GM19467 (cell line): ENCODE data around the gene CELF1.

Experiments
- ATAC-seq: cut with Tn5 transposase; IDR thresholded peaks from one replicate; pipeline ENCODE4 v1.9.1; 2021; ENCODE audit warnings: mild to moderate bottlenecking, moderate library complexity; ENCODE audit not compliant: unreplicated experiment

Gene CELF1

GRCh38 chr11:47552566-47553405 is at the start of gene CELF1:
CELF1 (minus strand) TSS chr11:47553132; CDS start chr11:47499523, 53,609 bp downstream.
- peak; percentile 95 for ATAC-seq

GRCh38 chr11:47599902-47600301 is 47.0 kb upstream of the CELF1 start:
- ATAC-seq: no peak

GRCh38 chr11:47595967-47596366 is 43.0 kb upstream of the CELF1 start:
- ATAC-seq: no peak

- ATAC-seq: no peak
Measured at GRCh38 chr11:47595029-47595428, 42.1 kb upstream of the CELF1 start.

GRCh38 chr11:47593934-47594855 is 41.3 kb upstream of the CELF1 start, which contains the start of gene C1QTNF4:
C1QTNF4 (minus strand) TSS chr11:47594411; CDS start chr11:47590810, 3,601 bp downstream.
- no peak for ATAC-seq

- ATAC-seq: no peak
Measured at GRCh38 chr11:47593492-47593933, 40.6 kb upstream of the CELF1 start.

- no peak for ATAC-seq
Measured at GRCh38 chr11:47592970-47593369, 40.0 kb upstream of the CELF1 start.

GRCh38 chr11:47592251-47592650 is 39.3 kb upstream of the CELF1 start:
- ATAC-seq: no peak

GRCh38 chr11:47591764-47592163 is 38.8 kb upstream of the CELF1 start:
- ATAC-seq: no peak

- ATAC-seq: no peak
Measured at GRCh38 chr11:47589977-47590861, 37.3 kb upstream of the CELF1 start.

GRCh38 chr11:47589584-47589976 is 36.6 kb upstream of the CELF1 start:
- ATAC-seq: no peak

- no peak for ATAC-seq
Measured at GRCh38 chr11:47589118-47589517, 36.2 kb upstream of the CELF1 start.

GRCh38 chr11:47587723-47588326 is 34.9 kb upstream of the CELF1 start:
- ATAC-seq: no peak

- no peak for ATAC-seq
Measured at GRCh38 chr11:47587039-47587716, 34.2 kb upstream of the CELF1 start.

- ATAC-seq: no peak
Measured at GRCh38 chr11:47586098-47586855, 33.3 kb upstream of the CELF1 start, which contains the start of gene FAM180B. FAM180B (plus strand) TSS chr11:47586678; CDS start chr11:47586769, 91 bp downstream.

GRCh38 chr11:47583844-47584243 is 30.9 kb upstream of the CELF1 start:
- no peak for ATAC-seq

- peak; percentile 91 for ATAC-seq
Measured at GRCh38 chr11:47578524-47579494, 25.9 kb upstream of the CELF1 start, which contains the start of the genes KBTBD4 and NDUFS3. KBTBD4 (minus strand) TSS chr11:47578970; CDS start chr11:47578951, 19 bp downstream. NDUFS3 (plus strand) TSS chr11:47579074; CDS start chr11:47579092, 18 bp downstream.
